ENCODE data around the gene NASP.
A peak's percentile ranks its signal among the peaks of the same experiment; 100 is the strongest.

Gene NASP

GRCh38 chr1:45569962-45570581, 13.8 kb upstream of the NASP start:
- Histone ChIP-seq H3K4me2 (ENCODE audit: insufficient read depth, low read length) (no peak overlapping the region), H3K9ac (ENCODE audit: low read depth, low read length) (no peak overlapping the region), H3K36me3 (ENCODE audit: insufficient read depth, low read length) (peaks cover 54% of the 10 kb centered on the region), H4K20me1 (ENCODE audit: insufficient read depth, low read length) (no peaks in the 10 kb centered on the region; the same call in 1 of the 2 replicates), H2AFZ (ENCODE audit: low read depth, low read length) (no peak overlapping the region), H3K27me3 (ENCODE audit: insufficient read depth, low read length, poor library complexity) (no peaks in the 10 kb centered on the region), H3K79me2 (ENCODE audit: insufficient read depth, low read length) (no peaks in the 10 kb centered on the region), H3K4me3 (ENCODE audit: low read depth in 1 of 2, low read length in 2 of 2) (no peak overlapping the region), H3K4me1 (ENCODE audit: insufficient read depth, low read length) (no peaks in the 10 kb centered on the region), H3K27ac (ENCODE audit: low read length) (no peak overlapping the region), H3K9me3 (ENCODE audit: insufficient read depth, low read length, severe bottlenecking) (no peaks in the 10 kb centered on the region)
- TF ChIP-seq EZH2 (IDR thresholded peaks at IDR 0.05; ENCODE audit: borderline replicate concordance, low read depth, low read length, severe bottlenecking), result no peak
- peak; percentile 100 for TF ChIP-seq CTCF (IDR thresholded peaks at IDR 0.05; ENCODE audit: borderline replicate concordance, extremely low read depth, low read length, poor library complexity, severe bottlenecking)
- peak; percentile 90 for ATAC-seq (ENCODE audit: insufficient read depth, low read depth)
- DNase-seq, result peak; percentile 73

GRCh38 chr1:45570631-45571030, 13.2 kb upstream of the NASP start:
- H3K9ac ChIP-seq (ENCODE audit: low read depth, low read length), result no peak overlapping the region
- no peak overlapping the region for H3K4me2 ChIP-seq (ENCODE audit: insufficient read depth, low read length)
- H3K27ac ChIP-seq (ENCODE audit: low read length), result no peak overlapping the region
- no peaks in the 10 kb centered on the region for H3K79me2 ChIP-seq (ENCODE audit: insufficient read depth, low read length)
- H3K27me3 ChIP-seq (ENCODE audit: insufficient read depth, low read length, poor library complexity), result no peaks in the 10 kb centered on the region
- no peak overlapping the region for H2AFZ ChIP-seq (ENCODE audit: low read depth, low read length)
- H3K4me1 ChIP-seq (ENCODE audit: insufficient read depth, low read length), result no peaks in the 10 kb centered on the region
- peaks cover 51% of the 10 kb centered on the region for H3K36me3 ChIP-seq (ENCODE audit: insufficient read depth, low read length)
- no peak for DNase-seq
- H3K9me3 ChIP-seq (ENCODE audit: insufficient read depth, low read length, severe bottlenecking), result no peaks in the 10 kb centered on the region
- TF ChIP-seq EZH2 (IDR thresholded peaks at IDR 0.05; ENCODE audit: borderline replicate concordance, low read depth, low read length, severe bottlenecking) (no peak), CTCF (IDR thresholded peaks at IDR 0.05; ENCODE audit: borderline replicate concordance, extremely low read depth, low read length, poor library complexity, severe bottlenecking) (no peak)
- H4K20me1 ChIP-seq (ENCODE audit: insufficient read depth, low read length), result no peaks in the 10 kb centered on the region; the same call in 1 of the 2 replicates
- no peak overlapping the region for H3K4me3 ChIP-seq (ENCODE audit: low read depth in 1 of 2, low read length in 2 of 2)
- ATAC-seq (ENCODE audit: insufficient read depth, low read depth), result no peak

GRCh38 chr1:45573231-45573804, 10.5 kb upstream of the NASP start:
- Histone ChIP-seq H3K4me3 (ENCODE audit: low read depth in 1 of 2, low read length in 2 of 2) (no peak overlapping the region), H2AFZ (ENCODE audit: low read depth, low read length) (no peak overlapping the region), H3K4me2 (ENCODE audit: insufficient read depth, low read length) (no peak overlapping the region), H3K9me3 (ENCODE audit: insufficient read depth, low read length, severe bottlenecking) (no peaks in the 10 kb centered on the region), H3K36me3 (ENCODE audit: insufficient read depth, low read length) (peaks cover 26% of the 10 kb centered on the region), H3K4me1 (ENCODE audit: insufficient read depth, low read length) (no peaks in the 10 kb centered on the region), H4K20me1 (ENCODE audit: insufficient read depth, low read length) (no peaks in the 10 kb centered on the region; the same call in 1 of the 2 replicates), H3K27me3 (ENCODE audit: insufficient read depth, low read length, poor library complexity) (no peaks in the 10 kb centered on the region), H3K27ac (ENCODE audit: low read length) (no peak overlapping the region), H3K9ac (ENCODE audit: low read depth, low read length) (no peak overlapping the region), H3K79me2 (ENCODE audit: insufficient read depth, low read length) (no peaks in the 10 kb centered on the region)
- ATAC-seq (ENCODE audit: insufficient read depth, low read depth), result no peak
- TF ChIP-seq EZH2 (IDR thresholded peaks at IDR 0.05; ENCODE audit: borderline replicate concordance, low read depth, low read length, severe bottlenecking) (no peak), CTCF (IDR thresholded peaks at IDR 0.05; ENCODE audit: borderline replicate concordance, extremely low read depth, low read length, poor library complexity, severe bottlenecking) (no peak)
- DNase-seq, result no peak

Data from DND-41 (cell line).